Keratinocyte (primary cell): ENCODE results near the gene KDM3A.

Experiments used
- CTCF ChIP-seq, 3 experiments: IDR thresholded peaks in 1 of 3; conservative IDR thresholded peaks in 1 of 3; optimal IDR thresholded peaks in 1 of 3; 2 replicates in 2 of 3; 3 replicates in 1 of 3; pipeline versions ENCODE3 to v1.5.1; 2011; ENCODE audit warnings: low read length in 3 of 3, mild to moderate bottlenecking in 3 of 3, moderate library complexity in 2 of 3, control low read depth in 1 of 3, inconsistent platforms in 1 of 3; ENCODE audit not compliant: insufficient read depth in 2 of 3; ENCODE audit errors: extremely low read depth in 1 of 3
- EZH2 ChIP-seq: IDR thresholded peaks from one replicate; pipeline ENCODE4 v1.6.1; 2012; ENCODE audit warnings: inconsistent platforms, mild to moderate bottlenecking, low read length, moderate library complexity

- TF ChIP-seq CTCF (optimal IDR thresholded peaks at IDR 0.05 in 1 of 3, IDR thresholded peaks at IDR 0.05 in 1 of 3, conservative IDR thresholded peaks at IDR 0.05 in 1 of 3; ENCODE audit: extremely low read depth in 1 of 3, insufficient read depth in 2 of 3, low read length in 3 of 3), result no peak
- no peak for TF ChIP-seq EZH2
Observed at GRCh38 chr2:86445436-86445835, 4.3 kb downstream of the KDM3A start.
